Adrenal gland (tissue), 5 donors: ENCODE measurements around the gene LEPROT.

ENCODE experiments used
- CTCF ChIP-seq, 6 experiments: fragments of 450-650 bp in 4 of 6; fragments of 200-600 bp in 2 of 6; sonication (generic) in 1 of 6; IDR thresholded peaks; 1 replicate in 5 of 6; 2 replicates in 1 of 6; pipeline versions ENCODE4 v1.5.1 to v1.8.0; 2016 to 2021; ENCODE audit warnings: antibody characterized with exemption in 6 of 6, mild to moderate bottlenecking in 2 of 6, moderate library complexity in 1 of 6
- POLR2A ChIP-seq, 2 donors: fragments of 450-650 bp; IDR thresholded peaks; one replicate each; pipeline ENCODE4 v1.6.1; 2017; ENCODE audit warnings: antibody characterized with exemption in 2 of 2, mild to moderate bottlenecking in 2 of 2, moderate library complexity in 1 of 2
- donor health status: DM: no; HTN: no; CAD: no.

- TF ChIP-seq CTCF (IDR thresholded peaks at IDR 0.05), result no peak
- no peak for TF ChIP-seq POLR2A (IDR thresholded peaks at IDR 0.05)
These were observed 4.5 kb downstream of the LEPROT start for GRCh38 chr1:65425006-65425405.
